HG03097 (cell line): ENCODE measurements around the gene IL1RAPL2.

ENCODE experiments used
- ATAC-seq: cut with Tn5 transposase; IDR thresholded peaks from one replicate; pipeline ENCODE4 v1.9.1; 2021; ENCODE audit not compliant: unreplicated experiment, low FRiP score

IL1RAPL2 gene

DNA sequence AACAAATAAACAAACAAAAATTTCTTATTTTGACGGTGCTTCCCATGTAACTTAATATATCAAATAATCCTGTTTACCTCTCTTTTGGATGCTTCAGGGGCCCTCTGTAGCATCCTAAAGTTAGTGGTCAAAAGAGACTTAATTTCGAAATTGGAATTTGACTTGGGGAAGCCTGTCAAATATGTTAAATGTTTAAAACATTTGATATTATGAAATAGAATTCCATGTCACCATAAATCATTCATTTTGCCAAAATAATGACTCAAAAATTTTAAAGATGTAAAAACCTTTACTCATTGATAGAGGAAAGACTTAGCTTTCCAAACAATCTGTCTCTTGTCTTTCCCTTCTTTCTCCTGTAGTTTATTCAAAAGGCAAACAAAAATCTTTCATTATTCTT lies 675.1 kb downstream of the IL1RAPL2 start:
- ATAC-seq = no peak

DNA sequence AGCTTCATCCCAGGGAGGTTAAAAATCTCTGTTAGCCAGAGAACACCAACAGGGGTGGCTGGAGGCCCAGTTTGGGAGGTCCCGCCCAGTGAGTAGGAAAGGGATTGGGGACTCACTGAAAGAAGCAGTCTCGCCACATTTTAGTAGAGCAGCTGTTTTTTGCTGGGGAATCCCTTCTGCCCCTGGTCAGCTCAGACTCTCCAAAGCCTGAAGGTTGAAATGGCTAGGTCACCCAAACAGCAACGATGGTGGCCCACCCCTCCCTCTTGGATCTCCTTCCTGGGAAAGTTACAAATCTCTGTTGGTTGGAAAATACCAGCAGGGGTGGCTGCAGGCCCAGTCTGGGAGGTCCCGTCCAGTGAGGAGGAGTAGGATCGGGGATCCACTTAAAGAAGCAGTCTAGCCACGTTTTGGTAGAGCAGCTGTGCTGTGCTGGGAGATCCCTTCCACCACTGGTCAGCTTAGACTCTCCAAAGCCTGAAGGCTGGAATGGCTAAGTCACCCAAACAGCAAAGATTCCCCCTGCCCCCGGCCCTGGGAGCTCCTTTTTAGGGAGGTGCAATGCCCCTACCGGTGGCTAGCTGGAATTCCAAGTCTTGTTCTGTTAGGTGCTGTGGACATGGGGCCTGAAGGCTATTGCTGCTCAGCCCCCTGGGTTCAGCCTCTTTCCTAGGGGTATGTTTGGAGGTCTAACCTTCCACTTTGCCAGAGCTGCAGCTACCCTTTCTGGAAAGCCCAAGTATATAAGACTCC lies 694.5 kb downstream of the IL1RAPL2 start:
- no peak for ATAC-seq

DNA sequence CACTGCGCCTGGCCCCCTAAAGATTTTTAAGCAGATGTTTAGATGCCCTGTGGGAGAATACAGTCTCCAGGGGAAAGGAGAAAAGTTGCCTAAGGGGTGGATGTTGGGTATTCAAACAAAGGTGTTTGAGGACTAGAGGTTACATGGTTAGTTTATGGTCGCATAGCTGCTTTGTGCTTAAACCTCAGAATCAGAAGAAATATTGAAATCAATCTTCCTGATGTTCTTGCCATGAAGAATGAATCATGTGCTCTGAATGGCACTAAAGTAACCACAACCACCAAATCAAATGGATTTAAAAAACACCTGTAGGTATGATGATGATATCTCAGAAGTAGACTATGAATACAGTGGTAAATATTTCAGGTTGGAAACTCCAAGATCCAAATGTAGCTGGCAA lies 697.2 kb downstream of the IL1RAPL2 start:
- ATAC-seq = no peak

DNA sequence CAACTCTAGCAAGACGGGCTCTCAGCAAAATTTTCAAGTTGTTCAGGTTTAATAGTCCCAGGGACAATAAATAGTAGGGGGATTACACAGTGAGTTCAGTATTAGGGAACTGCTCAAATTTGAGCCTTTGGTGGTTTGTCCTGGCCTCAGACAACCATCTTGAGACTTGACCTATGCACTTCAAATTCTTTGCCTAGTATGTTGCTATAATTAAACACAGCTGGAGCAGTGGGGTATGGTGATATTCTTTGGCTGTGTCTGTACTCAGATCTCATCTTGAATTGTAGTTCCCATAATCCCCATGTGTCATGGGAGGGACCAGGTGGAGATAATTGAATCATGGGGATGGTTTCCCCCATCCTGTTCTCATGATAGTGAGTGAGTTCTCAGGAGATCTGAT lies 697.8 kb downstream of the IL1RAPL2 start:
- no peak for ATAC-seq

DNA sequence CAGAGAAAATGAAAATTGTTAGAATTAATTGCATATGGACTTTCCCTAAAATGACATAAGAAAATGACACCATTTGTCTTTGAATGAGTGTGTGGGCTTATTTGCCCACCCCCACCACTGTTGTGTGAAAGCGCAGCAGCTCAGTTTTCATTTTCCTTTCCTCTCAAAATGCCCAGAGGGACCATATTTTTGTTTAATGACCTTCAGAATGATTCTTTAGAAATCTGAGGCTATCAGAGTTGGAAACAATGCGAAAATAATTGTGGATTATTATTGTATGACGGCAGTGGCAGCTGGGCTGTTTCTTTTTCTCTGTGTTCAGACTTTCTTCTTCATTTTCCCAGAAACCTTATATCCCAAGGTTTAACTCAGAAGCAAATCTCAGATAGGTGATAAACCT lies 699.1 kb downstream of the IL1RAPL2 start:
- no peak for ATAC-seq

DNA sequence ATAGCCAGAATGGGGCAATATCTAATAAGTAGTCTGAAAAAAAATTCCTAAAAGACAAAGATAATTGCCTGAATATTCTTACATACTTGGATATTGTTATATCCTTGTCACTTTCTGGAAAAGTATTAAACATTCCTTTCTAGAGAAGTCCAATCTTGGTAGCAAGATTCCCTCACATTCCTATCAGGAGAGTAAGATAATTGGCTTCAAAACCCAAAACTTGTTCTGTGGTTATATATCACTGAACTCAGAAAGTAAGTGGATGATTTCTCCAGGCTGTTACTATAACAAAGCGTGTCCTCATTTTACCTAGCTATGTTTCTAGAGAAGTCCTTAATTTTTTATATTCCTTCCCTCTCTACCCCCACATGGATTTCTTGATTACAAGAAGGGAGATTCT lies 700.5 kb downstream of the IL1RAPL2 start:
- ATAC-seq = no peak

DNA sequence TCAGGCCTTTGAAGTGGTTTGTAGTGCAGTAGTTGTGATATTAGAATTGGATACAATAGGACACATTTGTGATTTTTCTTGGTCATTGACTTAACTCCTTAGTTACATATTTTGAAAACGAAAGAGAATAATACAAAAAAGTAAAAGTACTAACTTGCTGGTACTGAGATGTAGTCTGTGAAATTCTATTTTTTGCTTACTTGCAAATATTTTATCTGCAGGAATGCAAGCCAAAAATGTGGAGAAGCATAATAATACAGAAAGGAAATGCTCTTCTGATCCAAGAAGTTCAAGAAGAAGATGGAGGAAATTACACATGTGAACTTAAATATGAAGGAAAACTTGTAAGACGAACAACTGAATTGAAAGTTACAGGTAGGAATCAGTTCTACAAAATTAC lies 701.2 kb downstream of the IL1RAPL2 start:
- ATAC-seq = no peak

DNA sequence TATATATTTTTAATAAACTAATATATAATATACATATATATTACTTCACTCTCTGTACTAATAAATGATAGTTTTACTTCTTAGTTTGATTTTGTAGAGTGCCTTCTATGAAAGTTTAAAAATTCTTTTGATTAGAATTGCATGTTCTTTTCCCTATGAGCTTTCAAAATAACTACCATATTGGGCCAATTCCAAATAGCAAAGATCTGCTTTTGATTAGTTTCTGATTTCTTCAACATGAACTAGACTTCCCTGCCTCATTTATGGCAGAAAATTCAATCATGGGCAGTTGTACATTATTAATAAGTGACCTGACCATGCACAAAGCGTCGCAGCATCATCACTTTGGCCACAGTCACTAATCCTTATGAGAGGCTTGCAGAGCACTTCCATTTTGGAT lies 703.4 kb downstream of the IL1RAPL2 start:
- no peak for ATAC-seq

DNA sequence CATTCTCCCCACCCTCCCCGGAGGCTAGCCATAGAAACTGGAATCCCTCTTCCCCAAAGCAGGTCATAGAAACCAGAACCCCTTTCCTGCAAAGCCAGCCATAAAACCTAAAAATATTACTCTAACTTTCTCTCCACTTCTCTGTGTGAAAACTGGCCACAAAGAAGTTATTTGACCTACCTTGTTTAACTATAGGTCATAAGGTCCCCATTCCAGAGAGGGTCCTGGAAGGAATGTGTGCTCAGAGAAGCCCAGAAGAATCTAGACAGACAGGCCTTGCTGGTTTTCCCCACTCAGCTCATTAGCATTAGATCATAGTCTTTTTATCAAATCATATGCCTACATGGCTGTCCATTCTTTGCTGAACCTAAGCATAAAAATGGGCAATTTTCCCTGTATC lies 707.3 kb downstream of the IL1RAPL2 start:
- no peak for ATAC-seq

DNA sequence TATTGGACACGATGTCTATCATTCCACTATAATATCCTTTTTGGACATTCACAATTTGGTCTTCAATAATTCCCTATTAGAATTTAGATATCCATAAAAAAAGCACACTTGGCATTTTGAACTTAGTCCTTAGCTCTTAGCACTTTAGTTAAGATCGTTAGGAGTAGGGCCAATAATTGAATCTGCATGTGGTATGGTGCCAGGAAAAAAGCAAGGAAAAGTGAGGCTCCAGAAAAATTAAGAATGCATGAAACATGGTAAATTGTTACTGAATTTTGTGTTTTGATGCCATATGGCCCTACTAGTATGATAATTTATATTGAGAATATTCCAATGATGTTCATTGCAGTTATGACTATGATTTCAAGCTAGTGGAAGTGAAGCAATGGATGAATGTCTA lies 708.1 kb downstream of the IL1RAPL2 start:
- ATAC-seq = no peak

DNA sequence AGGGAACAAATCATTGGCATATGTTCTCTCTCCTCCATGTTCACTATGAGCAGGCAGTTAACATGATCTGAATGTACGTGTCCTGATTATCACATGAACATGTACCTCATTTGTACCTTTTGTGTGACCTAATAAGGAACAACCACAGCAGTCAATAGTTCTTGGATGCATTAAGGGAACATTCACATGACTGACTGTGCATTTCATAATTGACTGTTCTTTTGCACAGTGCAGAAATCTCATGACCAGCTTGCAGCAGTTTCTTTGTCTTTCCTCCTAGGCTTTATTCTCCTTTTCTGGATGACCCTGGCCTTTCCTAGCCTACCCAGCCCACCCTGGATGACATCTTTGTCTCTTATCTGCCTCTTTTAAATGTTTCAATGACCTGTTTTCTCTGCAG lies 711.1 kb downstream of the IL1RAPL2 start:
- ATAC-seq = no peak

DNA sequence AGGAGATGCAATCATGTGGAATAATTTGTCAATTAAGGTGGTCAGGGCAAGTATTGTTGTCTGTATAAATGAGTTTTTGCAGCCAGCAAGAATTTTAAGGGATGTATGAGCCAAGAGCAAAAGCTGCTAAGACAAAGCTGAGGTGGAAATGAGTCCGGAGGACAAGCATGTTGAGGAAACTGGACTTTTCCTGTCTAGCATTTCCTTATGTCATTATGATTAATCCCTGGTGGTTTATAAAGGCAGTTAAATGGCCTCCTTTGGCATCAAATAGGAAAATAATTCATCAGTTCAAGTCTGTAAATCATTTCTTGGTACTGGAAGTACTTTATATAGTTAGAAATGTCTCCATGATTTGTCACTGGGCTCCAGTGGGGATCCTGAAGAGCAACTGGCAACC lies 716.1 kb downstream of the IL1RAPL2 start:
- ATAC-seq = no peak

DNA sequence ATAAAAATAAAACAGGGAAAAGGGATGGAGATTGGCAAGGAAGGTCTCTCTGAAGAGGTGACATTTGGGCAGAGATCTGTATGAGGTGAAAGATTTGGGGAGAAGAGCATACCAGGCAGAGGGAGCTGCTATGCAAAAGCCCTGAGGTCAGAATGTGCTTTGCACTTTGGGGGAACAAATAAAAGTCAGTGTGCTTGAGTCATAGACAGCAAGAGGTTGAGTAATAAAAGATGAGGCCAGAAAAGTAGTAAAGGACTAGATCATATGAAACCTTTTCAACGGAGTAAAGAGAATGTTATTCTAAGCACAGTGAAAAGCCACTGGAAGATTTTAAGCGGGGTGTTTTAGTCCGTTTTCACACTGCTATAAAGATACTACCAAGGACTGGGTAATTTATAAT lies 731.0 kb downstream of the IL1RAPL2 start:
- ATAC-seq = no peak

DNA sequence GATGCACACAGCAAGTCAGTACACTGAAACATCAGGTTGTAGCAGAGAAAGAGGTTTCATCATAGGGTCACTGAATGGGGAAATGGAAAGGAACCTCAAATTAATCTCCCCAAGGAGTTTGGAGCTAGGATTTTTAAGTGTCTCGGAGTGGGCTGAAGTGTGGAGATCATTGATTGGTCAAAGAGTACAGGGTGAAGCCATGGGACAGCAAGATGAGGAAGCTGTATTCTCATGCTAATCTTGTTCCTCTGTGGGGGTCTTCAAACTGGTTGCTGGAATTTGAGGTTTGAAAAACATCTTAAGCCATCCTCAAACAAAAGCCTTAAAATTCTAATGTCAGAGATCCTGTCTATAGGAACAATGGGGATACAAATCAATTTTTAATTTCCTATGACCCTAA lies 733.3 kb downstream of the IL1RAPL2 start:
- ATAC-seq = no peak

DNA sequence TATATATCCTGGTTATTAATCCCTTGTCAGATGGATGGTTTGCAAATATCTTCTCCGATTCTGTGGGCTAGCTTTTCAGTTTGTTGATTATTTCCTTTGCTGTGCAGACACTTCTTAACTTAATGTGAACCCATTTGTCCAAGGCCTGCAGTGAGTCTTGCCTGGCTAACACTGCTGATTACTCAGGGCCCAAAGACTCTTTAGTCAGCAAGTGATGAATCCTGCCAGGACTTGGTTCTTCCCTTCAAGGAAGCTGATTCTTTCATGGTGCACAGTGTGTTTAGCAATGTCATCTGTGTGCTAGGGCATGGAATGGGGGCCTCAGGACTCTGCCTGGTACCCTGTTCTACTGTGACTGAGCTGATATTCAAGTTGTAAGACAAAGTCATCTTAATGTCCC lies 736.2 kb downstream of the IL1RAPL2 start:
- ATAC-seq = no peak

DNA sequence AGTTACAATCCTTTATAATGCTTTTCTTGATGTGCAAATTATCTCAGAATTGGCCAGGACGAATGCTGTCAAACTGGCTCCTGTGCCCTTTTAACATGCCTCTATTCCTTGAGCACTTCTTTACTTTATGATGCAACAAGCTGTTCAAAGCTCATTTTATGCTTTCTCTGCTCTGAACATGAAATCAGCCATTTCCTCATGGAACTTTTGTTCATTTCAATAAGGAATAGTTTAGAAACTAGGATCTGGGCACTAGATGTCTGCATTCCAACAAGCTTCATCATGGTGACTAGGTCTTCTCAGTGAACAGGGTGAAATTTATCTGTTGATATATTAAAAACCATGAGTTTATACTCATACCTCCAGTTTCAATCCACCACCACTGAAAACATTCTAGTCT lies 741.8 kb downstream of the IL1RAPL2 start:
- ATAC-seq = no peak

DNA sequence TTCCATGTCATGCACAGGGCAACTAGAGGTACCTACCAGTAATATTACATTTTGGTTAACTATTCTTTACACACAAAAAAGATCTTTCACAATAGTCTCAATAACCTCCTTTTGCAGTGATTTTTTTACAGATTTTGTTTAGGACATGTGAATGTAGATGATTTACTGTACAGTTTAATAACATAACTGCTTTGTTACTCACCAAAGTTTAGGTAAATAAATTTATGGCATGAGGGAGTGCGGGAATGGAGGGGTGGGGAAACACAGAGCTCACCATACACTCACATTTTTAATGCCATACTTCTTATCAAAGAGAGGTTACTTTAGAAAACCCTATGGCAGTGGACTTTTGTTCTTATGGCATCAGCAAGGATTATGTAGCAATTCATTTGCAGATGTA lies 747.6 kb downstream of the IL1RAPL2 start:
- no peak for ATAC-seq

DNA sequence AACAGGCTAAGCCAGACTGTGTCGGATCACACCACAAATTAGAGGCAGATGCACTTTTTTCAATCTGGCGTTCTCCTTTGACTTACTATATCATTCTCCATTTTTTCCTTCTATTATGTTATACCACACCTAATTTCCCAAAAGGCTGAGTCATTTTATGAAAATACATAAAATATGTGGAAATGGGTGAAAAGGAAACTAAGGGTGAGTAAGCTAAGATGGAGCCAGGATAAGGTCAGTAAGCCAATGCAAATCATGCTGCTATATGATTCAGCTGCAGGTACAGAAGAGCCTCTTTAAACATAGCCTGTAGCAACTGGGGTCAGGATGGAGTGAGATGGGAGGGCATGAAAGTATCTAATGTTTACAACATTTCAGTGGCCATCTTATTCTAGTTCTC lies 748.5 kb downstream of the IL1RAPL2 start:
- ATAC-seq = no peak

DNA sequence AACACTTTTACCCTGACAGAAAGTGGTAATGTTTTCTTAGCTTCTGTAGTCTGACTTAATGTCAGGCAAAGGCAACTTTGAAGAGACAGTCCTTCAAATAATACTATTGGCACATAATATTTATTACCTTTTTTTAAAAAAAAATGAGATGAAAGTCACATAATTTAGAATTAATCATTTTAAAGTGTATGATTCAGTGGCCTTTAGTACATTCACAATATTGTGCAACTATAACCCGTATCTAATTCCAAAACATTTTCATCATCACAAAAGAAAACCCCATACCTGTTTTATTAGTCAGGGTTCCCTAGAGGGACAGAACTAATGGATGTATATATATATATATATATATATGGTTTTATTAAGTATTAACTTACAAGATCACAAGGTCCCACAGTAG lies 749.2 kb downstream of the IL1RAPL2 start:
- ATAC-seq = no peak

DNA sequence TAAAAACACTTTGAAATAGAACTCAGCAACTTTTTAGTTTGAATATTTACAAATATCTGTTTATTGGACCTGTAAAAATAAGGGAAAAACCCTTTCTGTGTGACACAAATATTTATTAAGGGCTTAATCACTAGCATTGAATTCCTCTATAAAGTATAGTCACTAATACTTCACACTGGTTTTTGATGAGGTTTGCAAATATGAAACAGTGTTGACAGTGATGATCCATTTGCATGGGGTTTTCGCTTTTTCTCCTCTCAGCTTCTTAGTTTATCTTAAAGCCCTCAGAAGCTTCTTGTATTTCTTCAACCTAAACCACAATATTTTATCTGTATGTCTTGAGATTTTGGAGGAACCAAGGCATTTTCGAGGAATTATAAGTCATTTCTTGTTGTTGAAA lies 751.1 kb downstream of the IL1RAPL2 start:
- no peak for ATAC-seq

DNA sequence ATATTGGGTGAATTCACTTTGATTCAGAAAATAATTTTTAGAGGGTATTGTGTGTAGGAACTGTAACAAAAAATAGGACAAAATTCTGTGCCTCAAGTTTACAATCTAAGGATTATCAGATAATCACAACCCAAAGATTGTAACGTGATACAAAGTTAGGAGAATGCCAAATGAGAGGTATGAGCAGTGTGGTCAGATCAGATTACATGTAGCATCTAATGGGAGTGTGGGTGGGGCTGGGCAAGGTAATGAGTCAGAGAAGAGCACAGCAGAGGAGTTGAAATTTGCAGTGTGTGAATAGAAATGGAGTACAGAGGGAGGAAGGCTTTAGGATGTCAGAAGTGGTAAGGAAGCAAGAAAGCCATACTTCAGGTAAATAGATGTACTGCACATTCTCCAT lies 757.9 kb downstream of the IL1RAPL2 start:
- no peak for ATAC-seq

DNA sequence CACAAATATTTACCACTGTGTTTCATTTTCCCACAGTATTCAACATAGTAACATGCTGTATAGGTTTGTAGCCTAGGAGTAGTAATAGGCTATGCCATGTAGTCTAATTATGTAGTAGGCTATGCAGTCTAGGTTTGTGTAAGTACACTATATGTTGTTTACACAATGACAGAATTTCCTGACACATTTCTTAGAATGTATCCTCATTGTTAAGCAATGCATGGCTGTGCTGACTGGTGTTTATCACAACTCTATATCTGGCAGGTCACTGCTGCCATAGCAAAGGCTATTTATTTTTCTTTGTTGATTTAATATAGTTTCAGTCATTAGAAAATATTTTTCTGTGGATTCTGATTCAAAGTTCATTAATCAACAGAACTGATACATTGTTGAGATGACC lies 762.8 kb downstream of the IL1RAPL2 start:
- ATAC-seq = no peak

DNA sequence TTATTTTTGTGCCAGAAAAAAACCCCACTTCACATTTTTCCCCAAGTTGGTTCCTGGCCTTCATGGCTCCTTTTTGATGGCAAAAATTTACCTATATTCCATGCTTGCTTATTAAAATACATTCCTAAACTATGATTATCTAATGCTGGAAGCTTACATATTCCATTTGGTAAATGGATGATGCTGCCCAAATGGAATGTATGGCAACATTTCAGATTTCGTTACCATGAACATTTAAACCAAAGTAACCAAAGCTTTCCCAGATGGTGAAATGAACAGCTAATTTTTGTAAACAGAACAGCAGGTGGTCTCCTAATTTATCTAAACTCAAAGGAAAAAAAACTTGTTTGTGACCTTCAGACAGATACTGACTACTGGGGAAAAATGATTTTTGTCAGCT lies 765.2 kb downstream of the IL1RAPL2 start:
- no peak for ATAC-seq
